GM21737 (cell line): ENCODE results near the gene MRPS5.

ENCODE experiments used
- ATAC-seq: cut with Tn5 transposase; IDR thresholded peaks from one replicate; pipeline ENCODE4 v1.9.1; 2021; ENCODE audit warnings: mild to moderate bottlenecking, moderate library complexity; ENCODE audit not compliant: unreplicated experiment

MRPS5 gene

DNA sequence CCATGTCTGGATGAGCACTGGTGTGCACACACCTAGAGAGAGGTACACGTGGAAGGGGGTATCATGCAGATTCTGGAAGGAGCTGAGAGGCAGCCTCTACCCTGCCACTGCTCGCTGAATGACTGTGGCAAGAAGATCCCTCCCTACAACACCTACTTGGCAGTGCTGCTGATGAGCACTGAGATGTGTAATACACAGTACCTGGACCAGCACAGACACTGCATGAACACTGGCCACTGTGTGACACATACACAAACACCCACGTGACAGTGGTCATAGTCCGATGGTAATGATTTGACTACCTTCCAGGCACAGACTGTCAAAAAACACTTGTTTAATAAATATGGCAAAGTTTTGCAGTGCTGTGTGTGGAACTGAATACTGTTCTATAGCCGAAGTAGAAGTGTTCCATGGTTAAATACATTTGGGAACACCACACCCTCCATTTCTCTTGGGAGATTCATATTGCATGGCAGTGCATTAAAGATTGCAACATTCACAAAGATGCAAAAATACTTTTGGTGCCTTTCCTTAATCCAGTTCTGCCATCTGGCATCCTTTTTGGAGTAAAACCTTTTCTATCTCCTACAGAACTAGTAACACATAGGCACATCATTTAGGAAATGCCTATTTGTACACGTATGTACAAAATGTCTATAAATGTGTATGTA lies 29.6 kb downstream of the MRPS5 start:
- no peak for ATAC-seq

DNA sequence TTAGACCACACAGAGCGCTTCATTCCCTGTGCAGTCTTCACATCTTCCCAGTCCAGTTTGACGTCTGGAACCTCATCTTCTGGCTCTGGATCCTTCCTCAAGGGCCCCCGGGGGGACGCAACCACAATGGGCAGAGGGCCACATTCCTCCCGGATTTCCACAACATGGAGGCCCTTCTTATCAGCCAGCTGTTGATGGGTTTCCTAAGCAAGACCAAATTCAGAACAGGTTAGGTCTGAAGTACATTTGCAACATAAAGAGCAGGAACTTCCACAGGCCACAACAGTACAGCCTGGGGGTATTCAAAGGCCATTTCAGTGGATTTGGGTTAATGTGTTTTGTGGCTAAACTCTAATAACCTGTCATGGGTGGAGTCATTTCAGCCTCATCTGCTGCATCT lies 34.2 kb downstream of the MRPS5 start:
- no peak for ATAC-seq

DNA sequence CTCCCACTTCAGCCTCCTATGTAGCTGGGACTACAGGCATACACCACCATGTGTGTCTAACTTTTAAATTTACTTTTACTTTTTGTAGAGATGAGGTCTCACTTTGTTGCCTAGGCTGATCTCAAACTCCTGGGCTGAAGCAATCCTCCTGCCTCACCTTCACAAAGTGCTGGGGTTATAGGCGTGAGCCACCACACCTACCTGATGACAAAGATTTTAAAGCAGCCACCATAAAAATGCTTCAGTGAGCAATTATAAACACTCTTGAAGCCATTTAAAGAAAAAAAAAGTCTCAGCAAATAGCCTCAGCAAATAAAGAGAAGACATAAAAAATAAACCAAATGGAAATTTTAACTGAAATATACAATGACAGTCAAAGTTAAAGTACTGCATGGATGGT lies 35.6 kb downstream of the MRPS5 start:
- no peak for ATAC-seq

DNA sequence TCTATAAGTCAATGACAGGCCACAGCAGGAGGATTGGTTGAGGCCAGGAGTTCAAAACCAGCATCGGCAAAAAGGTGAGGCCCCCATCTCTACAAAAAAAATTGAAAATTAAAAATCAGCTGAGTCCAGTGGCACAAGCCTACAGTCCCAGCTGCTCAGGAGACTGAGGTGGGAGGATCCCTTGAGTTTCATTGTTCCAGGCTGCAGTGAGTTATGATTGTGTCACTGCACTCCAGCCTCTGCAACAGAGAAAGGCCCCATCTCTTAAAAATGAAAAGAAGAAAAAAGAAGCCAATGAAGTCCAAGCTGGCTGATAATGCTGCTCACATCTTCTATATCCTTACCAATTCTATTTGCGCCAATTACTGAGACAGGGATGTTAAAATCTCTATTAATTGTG lies 39.1 kb downstream of the MRPS5 start:
- no peak for ATAC-seq

- no peak for ATAC-seq
These were observed 42.4 kb downstream of the MRPS5 start for GRCh38 chr2:95079199-95079683.

DNA sequence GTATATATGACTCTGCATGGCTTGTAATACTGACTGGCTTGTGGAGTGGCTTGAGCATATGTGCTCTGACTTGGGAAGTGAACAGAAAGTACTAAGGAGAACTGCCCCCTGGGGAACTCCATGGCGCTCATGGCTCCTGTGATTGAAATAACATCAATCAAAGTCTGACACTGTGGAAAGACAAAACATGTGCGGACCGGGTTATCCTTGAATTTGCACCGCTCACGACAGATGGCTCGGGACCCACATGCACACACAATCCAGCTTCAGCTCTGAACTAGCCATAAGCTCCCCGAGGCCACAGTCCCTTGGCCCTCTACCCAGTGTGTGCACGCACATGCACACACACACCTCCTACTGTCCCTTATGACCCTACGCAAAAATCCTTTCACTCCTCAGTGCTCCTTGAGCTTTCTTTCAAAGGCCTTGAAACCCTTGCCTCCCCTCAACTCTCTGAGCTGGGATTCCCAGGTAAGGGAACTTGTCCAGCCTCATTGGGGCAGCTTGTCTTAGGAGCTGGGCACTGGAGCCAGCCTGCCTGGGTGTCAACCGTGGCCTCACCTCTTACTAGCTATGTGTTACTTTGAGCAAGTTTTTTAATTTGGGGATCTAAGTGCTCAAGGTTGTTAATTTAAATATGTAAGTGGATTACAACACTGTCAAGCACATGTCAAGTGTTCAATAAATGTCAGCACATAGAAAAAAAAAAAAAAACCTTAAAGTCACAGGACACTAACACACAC lies 43.6 kb downstream of the MRPS5 start:
- ATAC-seq = no peak

DNA sequence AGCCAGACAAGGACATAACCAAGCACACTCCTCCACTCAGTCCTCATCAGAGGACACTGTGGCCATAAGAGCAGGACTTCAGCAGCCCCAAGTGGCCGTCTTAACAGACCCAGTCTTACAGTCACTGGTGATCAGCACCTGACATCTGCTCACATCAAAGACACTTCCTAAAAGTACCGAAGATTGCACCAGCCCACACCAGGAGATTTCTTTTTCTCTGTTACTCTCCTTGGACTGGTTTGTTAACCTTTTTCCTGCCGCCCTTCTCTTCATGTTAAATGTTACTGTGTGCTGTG lies 44.1 kb downstream of the MRPS5 start:
- no peak for ATAC-seq

DNA sequence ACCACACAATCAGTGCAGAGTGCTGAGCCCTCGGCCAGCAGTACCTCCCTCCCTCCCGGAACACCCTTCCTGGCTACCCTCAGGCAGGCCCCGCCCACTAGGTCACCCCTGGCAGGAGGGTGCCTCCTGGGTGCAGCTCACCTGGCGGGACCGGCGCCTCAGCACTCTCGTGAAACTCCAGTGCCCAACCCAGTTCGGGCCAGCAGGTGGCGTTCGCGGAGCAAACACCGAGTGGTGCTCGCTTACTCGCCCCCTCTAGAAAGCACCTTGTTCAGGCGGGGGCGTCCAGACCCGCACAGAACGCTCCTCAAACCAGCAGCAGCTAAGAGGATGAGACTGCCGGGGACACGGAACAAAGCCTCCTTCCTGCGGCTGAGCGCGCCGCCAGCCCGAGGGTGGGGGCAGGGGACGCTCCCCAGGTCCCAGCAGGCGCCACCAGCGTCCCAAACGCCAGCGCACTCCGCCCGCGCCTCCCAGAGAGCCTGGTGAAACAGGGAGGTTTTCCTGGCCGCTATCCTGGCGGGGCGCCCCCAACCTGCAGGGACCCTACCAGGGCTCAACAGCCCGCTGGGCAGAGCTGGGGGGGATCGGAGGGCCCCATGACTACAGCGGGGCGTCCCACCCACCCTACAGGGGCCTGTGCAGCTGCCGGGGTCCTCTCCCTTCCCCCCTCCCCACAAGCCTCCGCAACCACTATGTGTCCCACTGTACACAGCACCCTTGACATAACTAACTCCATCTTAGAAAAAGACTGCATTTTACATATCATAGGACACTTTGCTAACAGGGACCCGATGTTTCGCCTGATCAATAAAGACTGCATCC lies 44.7 kb downstream of the MRPS5 start:
- peak; percentile 81 for ATAC-seq

- no peak for ATAC-seq
These were observed 46.0 kb downstream of the MRPS5 start for GRCh38 chr2:95075440-95076132.

- ATAC-seq = no peak
These were observed 46.8 kb downstream of the MRPS5 start for GRCh38 chr2:95074663-95075439.

GRCh38 chr2:95073856-95074662 lies 47.5 kb downstream of the MRPS5 start:
- no peak for ATAC-seq

DNA sequence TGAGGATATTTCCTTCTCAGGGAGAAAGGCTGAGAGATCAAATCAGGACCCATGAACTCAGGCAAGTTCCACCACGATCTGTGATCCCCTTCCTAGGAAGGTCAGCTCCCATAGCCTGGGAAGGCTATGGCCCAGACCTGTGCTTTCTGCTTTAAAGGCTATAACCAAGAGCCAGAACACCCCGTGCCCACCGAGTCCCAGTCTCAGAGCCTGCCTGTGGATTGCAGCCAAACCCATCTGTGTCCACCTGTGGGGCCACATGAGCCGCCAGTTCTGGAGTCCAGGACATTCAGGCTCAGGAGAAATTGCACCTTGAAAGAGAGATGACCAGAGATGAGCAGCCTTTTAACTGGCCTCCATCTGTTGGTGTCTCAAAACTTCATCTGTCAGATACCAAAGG lies 49.2 kb downstream of the MRPS5 start:
- no peak for ATAC-seq

DNA sequence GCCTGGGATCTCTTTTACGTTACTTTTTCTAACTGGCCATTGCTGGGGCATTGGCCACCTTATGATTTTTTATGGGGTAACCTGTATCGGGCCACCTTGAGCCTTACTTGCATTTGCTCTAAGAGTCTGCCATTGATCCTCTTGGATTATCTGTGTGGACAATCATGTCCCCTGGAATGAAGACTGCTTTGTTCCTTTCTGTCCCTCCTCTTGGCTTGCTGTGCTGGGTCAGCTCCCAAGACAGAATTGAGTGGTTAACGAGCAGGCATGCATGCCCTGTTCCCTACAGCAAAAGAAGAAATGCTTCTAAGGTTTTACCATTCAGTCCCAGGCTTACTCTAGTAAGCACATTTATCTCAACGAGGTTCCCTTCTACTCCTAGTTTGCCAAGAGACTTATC lies 49.8 kb downstream of the MRPS5 start:
- ATAC-seq = no peak

DNA sequence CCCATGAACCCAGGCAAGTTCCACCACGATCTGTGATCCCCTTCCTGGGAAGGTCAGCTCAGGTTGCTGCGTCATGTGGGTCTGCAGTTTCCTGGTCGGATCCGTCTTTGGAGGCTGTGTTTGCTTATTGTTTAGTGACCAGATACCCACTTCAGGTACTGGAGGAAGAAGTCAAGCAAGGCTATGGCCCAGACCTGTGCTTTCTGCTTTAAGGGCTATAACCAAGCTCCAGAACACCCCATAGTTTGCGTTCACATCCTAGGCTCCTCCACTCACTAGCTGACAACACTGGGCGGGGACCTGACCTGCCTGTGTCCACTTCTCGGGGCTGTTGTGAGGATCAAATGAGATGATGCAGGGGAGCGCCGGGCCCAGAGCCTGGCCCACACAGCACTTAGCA lies 52.1 kb downstream of the MRPS5 start:
- no peak for ATAC-seq

DNA sequence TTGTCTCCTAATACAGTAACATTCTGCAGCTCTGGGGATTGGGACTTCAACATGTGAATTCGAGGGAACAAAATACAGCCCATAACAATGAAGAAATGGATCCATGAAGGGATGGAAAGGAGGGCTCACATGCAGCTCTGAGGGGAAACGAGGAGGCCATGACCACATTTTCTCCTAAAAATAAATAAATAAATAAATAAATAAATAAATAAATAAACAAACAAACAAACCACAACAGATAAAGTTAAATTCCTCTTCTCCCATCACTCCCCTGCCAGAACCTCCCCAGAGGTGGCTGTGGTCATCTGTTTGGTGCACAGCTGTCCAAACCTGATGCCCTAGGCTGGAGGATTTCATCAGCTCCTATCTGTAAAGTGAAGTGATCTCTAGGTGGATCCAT lies 53.4 kb downstream of the MRPS5 start:
- ATAC-seq = no peak

- no peak for ATAC-seq
These were observed 58.3 kb downstream of the MRPS5 start for GRCh38 chr2:95063086-95063958.

GRCh38 chr2:95062242-95063085 lies 59.1 kb downstream of the MRPS5 start:
- ATAC-seq = no peak
